ENCODE results near the gene PARP8.

PARP8 gene

DNA sequence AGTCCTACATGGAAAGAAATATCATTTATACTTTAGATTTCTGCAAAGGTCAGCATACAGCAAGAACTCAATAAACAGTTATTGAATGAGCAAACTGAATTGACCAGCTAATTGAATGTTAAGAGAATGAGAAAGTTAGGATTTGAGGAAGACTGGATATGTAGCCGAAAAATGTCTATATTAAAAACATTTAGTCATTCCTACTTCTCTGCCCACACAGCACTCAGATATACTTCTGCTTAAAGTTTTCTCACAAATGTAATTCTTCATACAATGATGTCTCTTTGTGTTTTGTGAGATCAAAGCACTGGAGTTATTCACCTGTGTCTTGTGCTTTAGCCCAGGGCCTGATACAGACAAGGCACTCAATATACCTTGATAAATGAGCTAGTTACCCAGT lies 188.6 kb downstream of the PARP8 start:
- DNase-seq: no peak

DNA sequence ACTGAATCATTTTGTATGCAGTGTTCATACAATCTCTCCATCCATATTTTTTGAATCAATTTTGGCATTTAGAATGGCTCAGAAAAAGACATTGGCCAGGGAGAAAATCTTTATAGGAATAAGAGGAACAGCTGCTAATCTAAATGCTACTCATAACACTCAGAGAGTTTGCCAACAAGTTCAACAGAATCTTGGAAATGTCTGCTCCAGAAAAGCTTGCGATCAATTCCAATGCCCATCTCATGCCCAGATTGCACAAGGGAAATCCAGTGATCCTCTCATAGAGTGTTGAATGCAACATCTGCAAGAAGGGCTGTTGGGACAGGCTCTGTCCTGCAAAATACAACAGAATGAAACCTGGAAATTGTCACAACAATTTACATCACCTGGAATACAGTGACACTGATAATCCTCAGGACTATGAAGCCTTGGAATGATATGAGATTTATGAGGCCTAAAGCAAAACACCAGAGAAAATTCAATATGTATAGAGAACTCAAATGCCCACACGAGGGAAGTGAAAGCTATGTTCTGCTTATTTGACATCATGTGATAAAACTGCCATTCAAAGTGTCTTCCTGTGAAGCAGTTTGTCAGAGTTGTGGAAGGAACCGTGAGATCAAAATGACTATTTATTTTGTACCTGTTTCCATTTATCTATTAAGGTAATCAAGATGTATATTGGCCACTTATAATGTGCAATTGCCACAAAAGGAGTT lies 190.1 kb downstream of the PARP8 start:
- DNase-seq: no peak

DNA sequence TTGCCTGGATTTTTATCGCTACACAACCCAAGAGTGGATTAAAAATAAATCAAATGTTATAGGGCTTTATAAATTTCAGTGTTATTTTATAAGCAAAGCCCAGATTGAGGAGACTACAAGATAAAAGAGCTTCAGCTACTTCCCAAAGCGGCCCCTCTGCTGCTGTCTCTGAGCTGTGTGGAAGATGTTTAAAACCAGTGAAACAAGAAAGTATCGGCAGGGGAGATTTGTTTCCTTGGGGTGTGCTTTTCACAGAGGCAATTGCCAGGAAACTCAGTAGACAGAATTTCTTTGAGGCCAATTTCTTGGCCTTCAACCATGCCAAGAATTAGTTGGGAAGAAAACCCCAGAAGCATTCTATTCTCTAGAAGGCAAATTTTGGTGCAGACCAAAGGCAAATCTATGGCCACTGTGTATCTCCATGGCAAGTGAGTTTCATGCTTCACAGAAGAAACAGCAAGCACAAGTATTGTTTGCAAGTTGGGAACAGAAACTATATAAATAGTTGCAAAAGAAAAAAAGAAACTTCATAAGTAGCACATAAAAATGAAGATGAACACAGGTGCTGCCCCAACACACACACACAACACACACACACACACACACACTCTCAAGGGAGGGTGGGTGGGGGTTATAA lies 197.2 kb downstream of the PARP8 start:
- no peak for DNase-seq

DNA sequence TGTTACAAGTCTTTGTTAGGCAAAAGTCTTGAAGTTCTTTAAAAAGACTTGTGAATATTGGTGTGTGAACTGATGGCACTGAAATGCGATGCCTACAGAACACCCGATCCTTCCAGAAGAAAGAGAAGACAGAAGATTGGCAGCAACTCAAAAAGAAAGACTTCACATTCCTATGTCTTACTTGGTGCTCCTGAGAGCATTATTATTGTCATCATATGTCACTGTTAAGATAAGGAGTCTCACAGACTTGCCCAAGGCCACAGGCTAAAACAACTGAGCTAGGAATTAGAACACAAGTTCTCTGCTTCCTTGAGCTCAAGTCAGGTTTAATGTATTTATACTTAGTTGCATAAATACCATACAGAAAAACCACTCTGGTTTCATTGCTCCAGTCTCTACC lies 198.0 kb downstream of the PARP8 start:
- DNase-seq: no peak

DNA sequence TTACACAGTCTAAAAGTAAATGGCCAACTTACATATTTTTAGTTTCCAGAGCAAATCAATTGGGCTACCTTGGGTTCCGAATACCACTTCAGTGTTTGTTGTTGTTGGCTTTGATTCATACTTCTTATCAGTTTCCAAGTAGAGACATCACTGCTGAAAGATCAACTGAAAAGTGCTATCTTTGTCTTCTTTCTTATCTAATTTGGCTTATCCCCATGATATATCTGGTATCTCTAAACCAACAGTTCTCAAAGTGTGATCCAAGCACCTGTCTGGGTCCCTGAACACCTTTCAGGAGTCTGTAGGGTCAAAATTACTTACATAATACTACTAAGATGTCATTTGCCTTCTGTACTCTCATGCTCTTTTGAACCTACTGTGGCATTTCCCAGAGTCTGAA lies 200.0 kb downstream of the PARP8 start:
- DNase-seq: no peak

DNA sequence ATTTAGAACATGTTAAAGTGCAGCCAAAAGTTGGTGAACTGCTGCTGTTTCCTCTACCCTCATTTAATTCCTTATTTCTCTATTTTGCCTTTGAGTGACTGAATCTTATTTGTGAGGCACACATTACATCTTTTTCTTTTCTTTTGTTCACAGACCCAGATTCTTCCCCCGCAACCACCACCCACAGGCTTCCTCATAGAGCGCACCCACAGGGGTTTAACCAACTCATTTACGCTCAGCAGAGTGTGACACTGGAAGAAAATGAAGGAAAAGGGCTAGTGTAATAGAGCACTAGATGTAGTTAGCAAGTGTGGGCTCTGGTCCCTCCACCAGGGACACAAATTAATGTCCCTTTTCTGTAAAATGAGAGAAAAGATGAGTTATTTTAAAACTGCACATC lies 200.7 kb downstream of the PARP8 start:
- no peak for DNase-seq

DNA sequence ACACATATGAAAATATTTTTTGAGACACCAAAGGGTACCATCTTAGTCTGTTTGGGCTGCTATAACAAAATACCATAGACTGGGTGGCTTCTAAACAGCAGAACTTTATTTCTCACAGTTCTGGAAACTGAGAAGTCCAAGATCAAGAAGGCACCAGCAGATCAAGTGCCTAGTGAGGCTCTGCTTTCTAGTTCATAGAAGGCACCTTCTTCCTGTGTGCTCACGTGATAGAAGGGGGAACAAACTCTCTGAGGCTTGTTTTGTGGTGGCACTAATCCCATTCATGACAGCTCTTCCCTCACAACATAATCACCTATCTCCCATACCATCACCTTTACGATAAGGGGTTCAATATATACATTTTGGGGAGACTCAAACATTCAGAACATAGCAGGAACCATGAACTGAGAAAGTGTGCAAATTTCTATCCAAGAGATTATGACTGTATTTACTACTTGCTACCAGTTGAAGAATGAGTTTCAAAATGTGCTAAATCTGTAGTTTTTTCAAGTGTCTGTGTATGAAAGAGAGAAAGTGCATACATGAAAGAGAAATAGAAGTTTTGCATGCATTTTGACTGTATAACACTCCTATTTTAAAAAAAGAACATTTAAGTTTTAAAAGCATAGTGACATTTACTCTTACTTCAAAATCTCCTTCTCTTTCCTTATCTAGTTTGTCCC lies 207.3 kb downstream of the PARP8 start:
- DNase-seq: no peak

DNA sequence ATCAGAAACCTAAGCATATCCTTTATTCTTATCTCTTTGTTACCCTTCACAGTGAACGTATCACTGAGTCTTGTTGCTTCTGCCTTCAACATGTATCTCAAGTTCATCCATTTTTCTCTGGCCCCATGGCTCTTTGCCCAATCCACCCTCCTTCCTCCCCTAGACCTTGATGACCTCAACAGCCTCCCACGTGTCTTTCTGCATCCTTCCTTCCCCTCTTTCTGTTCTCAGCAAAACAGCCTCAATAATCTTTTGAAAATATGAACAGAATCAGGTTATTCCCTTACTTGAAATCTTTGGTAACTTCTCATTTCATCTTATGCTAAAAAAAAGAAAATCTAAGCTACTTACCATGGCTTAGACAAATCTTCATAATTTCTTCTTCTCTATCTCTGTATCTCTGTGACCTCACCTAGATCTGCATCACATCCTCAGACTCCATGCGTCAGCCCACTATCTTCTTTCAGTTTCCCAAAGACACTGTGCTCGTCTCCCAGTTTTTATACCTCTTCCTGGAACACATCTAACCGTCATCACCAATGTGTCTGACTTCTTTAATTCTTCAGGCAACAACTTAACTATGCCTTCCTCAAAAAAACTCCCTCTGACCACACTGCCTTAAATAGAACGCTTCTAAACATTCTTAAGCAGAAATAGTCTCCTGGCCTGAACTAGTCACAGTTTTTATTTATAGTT lies 208.0 kb downstream of the PARP8 start:
- no peak for DNase-seq

DNA sequence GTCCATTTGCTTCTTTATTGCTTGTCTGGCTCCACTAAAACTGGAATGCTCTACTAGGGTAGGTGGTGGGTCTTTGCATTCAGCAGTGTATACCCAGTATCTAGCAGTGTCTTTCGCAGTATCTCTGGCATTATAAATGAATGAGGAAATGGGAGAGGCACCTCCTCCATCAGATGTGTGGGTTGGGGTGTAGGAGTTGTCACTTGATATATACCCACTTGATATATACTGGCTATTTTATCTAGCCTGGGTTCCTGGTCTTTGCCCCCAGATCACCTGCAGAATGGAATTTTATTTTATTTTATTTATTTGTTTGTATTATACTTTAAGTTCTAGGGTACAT lies 208.5 kb downstream of the PARP8 start:
- DNase-seq: no peak

DNA sequence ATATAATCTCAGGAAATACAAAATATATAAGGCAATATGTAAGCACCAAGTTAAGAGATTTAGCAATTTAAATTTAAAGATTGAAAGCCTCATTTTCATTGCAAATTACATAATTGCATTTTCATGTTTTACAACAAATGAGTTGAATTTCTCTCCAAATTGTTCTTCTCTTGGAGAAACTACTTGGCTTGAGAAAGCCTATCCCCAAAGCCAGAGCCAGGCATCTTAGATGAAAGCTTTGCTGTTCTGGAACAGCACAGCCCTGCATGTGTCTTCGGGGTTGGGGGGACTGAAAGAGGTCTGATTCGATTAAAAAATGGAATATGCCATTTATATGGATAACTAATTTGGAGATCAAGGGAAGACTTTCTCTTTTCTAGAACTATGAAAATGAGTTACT lies 212.0 kb downstream of the PARP8 start:
- no peak for DNase-seq

DNA sequence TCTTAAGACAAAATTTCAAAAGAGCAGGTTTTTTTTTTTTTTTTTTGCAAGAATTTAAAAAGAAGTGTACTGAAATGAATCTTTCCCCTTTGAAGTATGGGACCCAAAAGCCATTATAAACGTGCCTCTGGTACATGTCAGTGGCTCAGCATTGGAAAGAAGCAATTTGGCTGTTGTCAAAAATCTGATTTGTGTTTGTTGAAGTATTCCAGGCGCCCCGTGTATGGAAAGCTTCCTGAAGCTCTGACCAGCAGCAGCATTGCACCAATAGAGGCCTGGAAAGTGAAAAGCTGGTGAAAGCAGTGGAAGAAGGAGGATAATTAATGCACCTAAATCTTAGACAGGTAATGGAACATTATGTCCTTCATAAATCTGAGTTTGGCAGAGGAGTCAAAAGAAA lies 215.0 kb downstream of the PARP8 start:
- DNase-seq: no peak

DNA sequence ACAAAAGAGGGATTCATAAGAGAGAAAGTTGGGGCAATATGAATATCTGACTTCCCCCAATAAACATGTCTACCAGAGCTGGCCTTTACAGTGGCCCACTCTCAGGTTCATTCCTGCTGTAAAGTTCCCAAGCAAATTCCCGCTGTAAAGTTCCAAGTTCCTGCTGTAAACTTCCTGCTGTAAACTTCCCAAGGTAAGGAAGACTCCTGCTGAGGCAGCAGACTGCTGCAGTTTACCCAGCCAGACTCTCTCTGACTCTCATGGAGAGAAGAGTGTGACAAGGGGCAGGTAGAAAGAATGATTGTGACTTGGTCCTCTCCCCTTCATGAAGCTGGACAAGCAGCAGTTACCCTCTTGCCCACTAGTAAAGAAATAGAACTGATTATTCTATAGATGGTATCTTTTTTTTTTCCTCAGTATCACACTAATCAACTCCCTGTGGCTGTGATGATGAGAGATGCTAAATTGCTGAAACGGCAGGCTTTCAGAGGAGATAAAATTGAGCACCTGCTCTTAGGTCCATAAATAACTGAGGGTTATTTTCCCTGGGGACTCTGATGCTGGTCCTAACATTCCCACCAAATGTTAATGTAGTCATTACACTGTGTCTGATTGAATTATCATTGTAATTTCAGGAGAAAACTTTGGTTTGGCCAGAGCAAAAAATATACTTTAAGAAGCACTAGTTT lies 220.4 kb downstream of the PARP8 start:
- DNase-seq: no peak

DNA sequence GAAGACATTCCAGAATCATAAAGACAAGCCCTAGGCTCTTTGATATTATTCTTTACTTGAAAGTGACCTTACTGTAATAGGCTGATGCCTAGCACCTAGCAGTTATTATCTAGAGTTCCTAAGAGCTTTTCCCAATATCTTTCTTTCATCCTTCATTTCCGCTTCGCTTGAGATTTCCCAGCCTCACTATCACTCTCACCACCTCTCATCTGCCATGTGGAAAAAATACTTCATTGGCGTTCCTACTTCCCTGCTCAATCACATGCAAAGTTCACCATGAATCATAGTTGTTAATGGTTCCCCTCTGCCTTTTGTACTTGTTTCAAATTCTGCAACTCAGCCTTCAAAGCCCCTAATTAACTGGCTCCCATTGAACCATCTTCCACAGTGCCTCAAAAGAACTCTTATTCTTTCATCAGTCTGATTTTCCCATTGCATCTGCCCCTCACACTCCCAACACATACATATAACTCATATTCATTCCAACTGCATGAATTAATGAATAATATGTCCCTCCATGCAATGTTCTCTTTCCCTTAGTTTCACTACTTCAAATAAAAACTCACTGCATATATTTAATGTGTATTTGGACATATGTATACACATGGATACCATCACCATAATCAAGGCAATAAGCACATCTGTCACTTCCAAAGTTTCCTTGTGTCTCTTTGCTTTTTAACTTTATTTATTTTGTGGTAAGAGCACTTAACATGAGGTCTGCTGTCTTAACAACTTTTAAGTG lies 221.6 kb downstream of the PARP8 start:
- no peak for DNase-seq

DNA sequence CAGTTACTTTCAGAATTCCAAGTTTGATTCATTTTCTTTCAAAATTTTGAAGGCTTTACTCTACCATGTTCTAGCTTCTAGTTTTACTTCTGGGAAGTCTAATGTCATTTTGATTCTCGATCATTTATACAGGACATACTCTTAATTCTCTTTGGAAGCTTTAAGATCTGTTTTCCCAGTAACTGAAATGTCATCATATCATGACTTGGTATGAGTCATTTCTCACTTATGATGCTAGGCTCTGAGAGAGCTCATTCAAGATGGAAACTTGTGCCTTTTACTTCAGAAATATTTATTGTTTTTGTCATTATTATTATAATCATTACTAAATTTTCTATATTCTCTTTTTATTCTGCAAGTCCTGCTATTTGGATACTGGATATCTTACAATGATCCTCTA lies 222.3 kb downstream of the PARP8 start:
- no peak for DNase-seq

DNA sequence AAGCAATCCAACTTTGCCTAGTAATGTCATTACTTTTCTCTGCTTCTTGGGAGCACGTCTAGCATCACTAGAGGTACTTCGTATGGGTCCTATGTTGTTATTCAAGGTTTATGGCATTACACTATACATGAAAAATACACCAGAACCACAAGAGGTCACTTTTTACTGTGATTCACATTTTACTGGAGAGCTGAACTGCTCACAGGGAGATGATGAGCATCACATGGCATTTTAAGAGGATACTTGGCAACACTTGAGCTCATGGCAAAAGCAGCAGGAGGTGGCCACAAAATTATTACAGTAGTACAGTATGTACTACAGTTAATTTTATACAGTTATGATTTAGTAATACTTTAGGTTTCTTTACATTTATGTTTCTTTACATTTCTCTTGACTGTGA lies 223.4 kb downstream of the PARP8 start:
- DNase-seq: peak; percentile 14
